ENCODE data around the gene RNF130.
A peak's percentile ranks its signal among the peaks of the same experiment; 100 is the strongest.

RNF130 gene

DNA sequence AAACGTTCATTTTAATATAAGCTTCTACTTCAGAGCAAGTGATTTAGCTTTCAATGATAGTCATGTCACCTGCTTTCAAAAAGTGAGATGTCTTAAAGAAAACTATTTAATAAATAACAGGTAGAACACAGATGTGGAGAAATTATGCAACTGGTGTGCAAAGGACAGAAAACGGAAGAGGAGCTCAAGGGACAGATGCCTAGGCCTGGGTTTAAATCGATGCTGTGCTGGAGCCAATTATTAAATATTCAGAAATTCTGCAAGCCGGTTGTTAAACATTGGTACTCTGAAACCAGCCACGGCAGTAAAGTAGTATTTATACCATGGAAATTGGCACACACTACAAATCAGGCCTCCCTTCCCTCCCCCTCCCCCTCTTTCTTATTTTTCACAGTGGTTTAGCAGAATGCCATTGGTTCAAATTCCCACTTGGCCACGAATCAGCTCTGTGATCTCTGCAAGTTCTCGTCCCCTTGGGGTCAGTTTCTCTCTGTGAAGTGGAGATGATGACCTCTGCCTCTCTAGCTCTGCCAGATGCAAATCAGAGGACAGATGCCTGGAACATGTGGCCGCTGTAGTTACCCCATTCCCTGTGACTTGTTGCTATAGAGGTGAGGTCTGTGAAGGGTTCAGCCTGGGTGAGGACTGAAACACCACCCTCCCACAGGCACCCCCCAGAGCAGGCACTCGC, 6.2 kb upstream of the RNF130 start:
- Histone ChIP-seq H2BK12ac (ENCODE audit: low read length) (no peak overlapping the region), H2AK5ac (ENCODE audit: low read depth, low read length) (no peak overlapping the region), H4K91ac (ENCODE audit: low read depth, low read length, poor library complexity) (no peak overlapping the region), H3K9ac (ENCODE audit: low read depth, low read length, poor library complexity) (no peak overlapping the region), H3K4me3 (ENCODE audit: low read length in 2 of 2) (no peak overlapping the region), H3K23ac (ENCODE audit: low read depth, low read length, poor library complexity) (no peak overlapping the region), H2BK5ac (ENCODE audit: low read length) (no peak overlapping the region), H2AFZ (ENCODE audit: low read length) (no peak overlapping the region), H3K14ac (ENCODE audit: low read length) (no peak overlapping the region), H3K4me1 (ENCODE audit: control insufficient read depth in 2 of 2, insufficient read depth in 1 of 2, low read depth in 1 of 2, low read length in 2 of 2) (peaks cover 7 to 8% of the 10 kb centered on the region in 2 donors), H3K9me3 (replicated peaks in 1 of 2; ENCODE audit: control insufficient read depth in 2 of 2, insufficient read depth in 1 of 2, low read depth in 1 of 2, low read length in 2 of 2) (peaks cover 9 to 30% of the 10 kb centered on the region in 2 donors), H3K4me2 (ENCODE audit: insufficient read depth, low read length, poor library complexity, severe bottlenecking) (no peak overlapping the region), H2BK120ac (ENCODE audit: low read depth, low read length) (no peak overlapping the region), H3K36me3 (replicated peaks in 1 of 2; ENCODE audit: control insufficient read depth in 2 of 2, insufficient read depth in 2 of 2, low read length in 2 of 2) (no peaks in the 10 kb centered on the region), H3K18ac (ENCODE audit: low read length) (no peak overlapping the region), H2BK15ac (ENCODE audit: low read length) (no peak overlapping the region), H3K4ac (ENCODE audit: low read length) (no peak overlapping the region), H3K27ac (replicated peaks; ENCODE audit: low read length) (no peak overlapping the region), H3K79me1 (ENCODE audit: low read depth, low read length) (no peaks in the 10 kb centered on the region), H4K8ac (ENCODE audit: low read depth, low read length) (no peak overlapping the region), H3K27me3 (ENCODE audit: control insufficient read depth in 3 of 3, insufficient read depth in 3 of 3, low read depth in 1 of 3, low read length in 3 of 3) (peaks cover 0 to under 1% (median under 1%) of the 10 kb centered on the region in 3 experiments)
- DNase-seq (ENCODE audit: low spot score): no peak
- 100% methylated on average over 1 of the region's 9 CpGs; no CpG with 5 or more reads in 1 of the 2 donors for WGBS, 2 donors (ENCODE audit: extremely low coverage in 2 of 2, insufficient read length in 2 of 2, insufficient replicate concordance in 1 of 2)

- Histone ChIP-seq H2BK15ac (ENCODE audit: low read length) (peak overlapping the region; percentile 24), H3K27ac (replicated peaks; ENCODE audit: low read length) (peak overlapping the region; percentile 13)
These were observed 4.1 kb upstream of the RNF130 start for GRCh38 chr5:180075703-180076102.

GRCh38 chr5:180074462-180074861, 2.9 kb upstream of the RNF130 start:
- H2BK12ac ChIP-seq (ENCODE audit: low read length): no peak overlapping the region
- H3K18ac ChIP-seq (ENCODE audit: low read length): no peak overlapping the region
- H3K14ac ChIP-seq (ENCODE audit: low read length): no peak overlapping the region
- H3K79me1 ChIP-seq (ENCODE audit: low read depth, low read length): peaks cover 2% of the 10 kb centered on the region
- H3K9ac ChIP-seq (ENCODE audit: low read depth, low read length, poor library complexity): no peak overlapping the region
- H4K91ac ChIP-seq (ENCODE audit: low read depth, low read length, poor library complexity): no peak overlapping the region
- no peak overlapping the region for H2AK5ac ChIP-seq (ENCODE audit: low read depth, low read length)
- no peak overlapping the region for H3K23ac ChIP-seq (ENCODE audit: low read depth, low read length, poor library complexity)
- H2BK120ac ChIP-seq (ENCODE audit: low read depth, low read length): no peak overlapping the region
- H2AFZ ChIP-seq (ENCODE audit: low read length): no peak overlapping the region
- no peak overlapping the region for H3K4me3 ChIP-seq (ENCODE audit: low read length in 2 of 2)
- H3K36me3 ChIP-seq (replicated peaks in 1 of 2; ENCODE audit: control insufficient read depth in 2 of 2, insufficient read depth in 2 of 2, low read length in 2 of 2): peaks cover 0 to 2% of the 10 kb centered on the region in 2 donors
- peaks cover 14 to 21% of the 10 kb centered on the region in 2 donors for H3K9me3 ChIP-seq (replicated peaks in 1 of 2; ENCODE audit: control insufficient read depth in 2 of 2, insufficient read depth in 1 of 2, low read depth in 1 of 2, low read length in 2 of 2)
- peaks cover 0 to 5% (median 2%) of the 10 kb centered on the region in 3 experiments for H3K27me3 ChIP-seq (ENCODE audit: control insufficient read depth in 3 of 3, insufficient read depth in 3 of 3, low read depth in 1 of 3, low read length in 3 of 3)
- no peak overlapping the region for H3K4ac ChIP-seq (ENCODE audit: low read length)
- no peak for DNase-seq (ENCODE audit: low spot score)
- no peak overlapping the region for H4K8ac ChIP-seq (ENCODE audit: low read depth, low read length)
- no peak overlapping the region for H2BK15ac ChIP-seq (ENCODE audit: low read length)
- no peak overlapping the region for H3K27ac ChIP-seq (replicated peaks; ENCODE audit: low read length)
- peaks cover 0 to 4% of the 10 kb centered on the region in 2 donors for H3K4me1 ChIP-seq (ENCODE audit: control insufficient read depth in 2 of 2, insufficient read depth in 1 of 2, low read depth in 1 of 2, low read length in 2 of 2)
- no CpG with 5 or more reads among the region's 4 CpGs for WGBS, 2 donors (ENCODE audit: extremely low coverage in 2 of 2, insufficient read length in 2 of 2, insufficient replicate concordance in 1 of 2)
- H3K4me2 ChIP-seq (ENCODE audit: insufficient read depth, low read length, poor library complexity, severe bottlenecking): no peak overlapping the region
- H2BK5ac ChIP-seq (ENCODE audit: low read length): no peak overlapping the region

More at GRCh38 chr5:180075703-180076102, 4.1 kb upstream of the RNF130 start:
- H4K91ac ChIP-seq (ENCODE audit: low read depth, low read length, poor library complexity): no peak overlapping the region
- H2AK5ac ChIP-seq (ENCODE audit: low read depth, low read length): no peak overlapping the region
- H3K36me3 ChIP-seq (replicated peaks in 1 of 2; ENCODE audit: control insufficient read depth in 2 of 2, insufficient read depth in 2 of 2, low read length in 2 of 2): peaks cover 0 to 2% of the 10 kb centered on the region in 2 donors
- DNase-seq (ENCODE audit: low spot score): no peak
- no peak overlapping the region for H4K8ac ChIP-seq (ENCODE audit: low read depth, low read length)
- H2AFZ ChIP-seq (ENCODE audit: low read length): peak overlapping the region; percentile 57
- no peak overlapping the region for H3K9ac ChIP-seq (ENCODE audit: low read depth, low read length, poor library complexity)
- no peak overlapping the region for H3K18ac ChIP-seq (ENCODE audit: low read length)
- no peak overlapping the region for H2BK5ac ChIP-seq (ENCODE audit: low read length)
- no peak overlapping the region for H3K14ac ChIP-seq (ENCODE audit: low read length)
- H3K4ac ChIP-seq (ENCODE audit: low read length): no peak overlapping the region
- no peak overlapping the region for H3K4me3 ChIP-seq (ENCODE audit: low read length in 2 of 2)
- H3K9me3 ChIP-seq (replicated peaks in 1 of 2; ENCODE audit: control insufficient read depth in 2 of 2, insufficient read depth in 1 of 2, low read depth in 1 of 2, low read length in 2 of 2): peaks cover 14 to 24% of the 10 kb centered on the region in 2 donors
- no peak overlapping the region for H2BK120ac ChIP-seq (ENCODE audit: low read depth, low read length)
- peaks cover 2% of the 10 kb centered on the region for H3K79me1 ChIP-seq (ENCODE audit: low read depth, low read length)
- H3K23ac ChIP-seq (ENCODE audit: low read depth, low read length, poor library complexity): no peak overlapping the region
- WGBS, 2 donors (ENCODE audit: extremely low coverage in 2 of 2, insufficient read length in 2 of 2, insufficient replicate concordance in 1 of 2): no CpG with 5 or more reads among the region's 1 CpG
- no peak overlapping the region for H3K4me2 ChIP-seq (ENCODE audit: insufficient read depth, low read length, poor library complexity, severe bottlenecking)
- peaks cover 0 to 4% of the 10 kb centered on the region in 2 donors for H3K4me1 ChIP-seq (ENCODE audit: control insufficient read depth in 2 of 2, insufficient read depth in 1 of 2, low read depth in 1 of 2, low read length in 2 of 2)
- H2BK12ac ChIP-seq (ENCODE audit: low read length): no peak overlapping the region
- peaks cover 0 to 5% (median 2%) of the 10 kb centered on the region in 3 experiments for H3K27me3 ChIP-seq (ENCODE audit: control insufficient read depth in 3 of 3, insufficient read depth in 3 of 3, low read depth in 1 of 3, low read length in 3 of 3)

DNA sequence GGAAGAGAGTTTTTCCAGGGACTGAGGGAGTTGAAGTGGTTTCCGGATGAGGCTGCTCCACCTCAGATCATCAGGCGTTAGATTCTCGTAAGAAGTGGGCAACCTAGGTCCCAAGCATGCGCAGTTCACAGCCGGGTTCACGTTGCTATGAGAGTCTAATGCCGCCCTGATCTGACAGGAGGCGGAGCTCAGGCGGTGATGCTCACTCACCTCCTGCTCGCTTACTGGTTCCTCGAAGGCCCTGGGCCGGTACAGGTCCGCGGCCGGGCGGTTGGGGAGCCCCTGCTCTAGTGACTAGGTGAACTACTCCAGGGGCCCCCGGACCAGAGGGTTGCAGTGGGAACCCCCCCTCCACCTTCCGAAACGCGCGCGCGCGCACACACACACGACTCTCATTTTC, 997 bp upstream of the RNF130 start:
- H3K27me3 ChIP-seq (ENCODE audit: control insufficient read depth in 3 of 3, insufficient read depth in 3 of 3, low read depth in 1 of 3, low read length in 3 of 3): peaks cover 0 to 5% (median 2%) of the 10 kb centered on the region in 3 experiments
- no peak overlapping the region for H2BK5ac ChIP-seq (ENCODE audit: low read length)
- H3K79me1 ChIP-seq (ENCODE audit: low read depth, low read length): peaks cover 2% of the 10 kb centered on the region
- H3K4ac ChIP-seq (ENCODE audit: low read length): no peak overlapping the region
- H2BK120ac ChIP-seq (ENCODE audit: low read depth, low read length): peak overlapping the region; percentile 16
- peak overlapping the region; percentile 74 for H3K18ac ChIP-seq (ENCODE audit: low read length)
- DNase-seq (ENCODE audit: low spot score): no peak
- H3K14ac ChIP-seq (ENCODE audit: low read length): no peak overlapping the region
- no peak overlapping the region for H4K8ac ChIP-seq (ENCODE audit: low read depth, low read length)
- no CpG with 5 or more reads among the region's 25 CpGs for WGBS, 2 donors (ENCODE audit: extremely low coverage in 2 of 2, insufficient read length in 2 of 2, insufficient replicate concordance in 1 of 2)
- peaks cover 10 to 12% of the 10 kb centered on the region in 2 donors for H3K9me3 ChIP-seq (replicated peaks in 1 of 2; ENCODE audit: control insufficient read depth in 2 of 2, insufficient read depth in 1 of 2, low read depth in 1 of 2, low read length in 2 of 2)
- H4K91ac ChIP-seq (ENCODE audit: low read depth, low read length, poor library complexity): no peak overlapping the region
- no peak overlapping the region for H3K4me2 ChIP-seq (ENCODE audit: insufficient read depth, low read length, poor library complexity, severe bottlenecking)
- H2AK5ac ChIP-seq (ENCODE audit: low read depth, low read length): peak overlapping the region; percentile 96
- no peak overlapping the region for H3K9ac ChIP-seq (ENCODE audit: low read depth, low read length, poor library complexity)
- H3K23ac ChIP-seq (ENCODE audit: low read depth, low read length, poor library complexity): no peak overlapping the region
- peak overlapping the region; percentile 98 for H2BK15ac ChIP-seq (ENCODE audit: low read length)
- peaks cover 0 to 2% of the 10 kb centered on the region in 2 donors for H3K36me3 ChIP-seq (replicated peaks in 1 of 2; ENCODE audit: control insufficient read depth in 2 of 2, insufficient read depth in 2 of 2, low read length in 2 of 2)
- H2BK12ac ChIP-seq (ENCODE audit: low read length): no peak overlapping the region
- peaks cover 4 to 6% of the 10 kb centered on the region in 2 donors for H3K4me1 ChIP-seq (ENCODE audit: control insufficient read depth in 2 of 2, insufficient read depth in 1 of 2, low read depth in 1 of 2, low read length in 2 of 2)
- H2AFZ ChIP-seq (ENCODE audit: low read length): no peak overlapping the region
- no peak overlapping the region for H3K27ac ChIP-seq (replicated peaks; ENCODE audit: low read length)
- peak overlapping the region in 1 of 2 donors; percentile 1 for H3K4me3 ChIP-seq (ENCODE audit: low read length in 2 of 2)
